ENCODE results near the gene PGLYRP3. TPM values are rescaled to one million over a fixed set of nuclear protein-coding genes. Genes with fewer than 3 reads are reported as not detected.

Gene PGLYRP3, protein sequence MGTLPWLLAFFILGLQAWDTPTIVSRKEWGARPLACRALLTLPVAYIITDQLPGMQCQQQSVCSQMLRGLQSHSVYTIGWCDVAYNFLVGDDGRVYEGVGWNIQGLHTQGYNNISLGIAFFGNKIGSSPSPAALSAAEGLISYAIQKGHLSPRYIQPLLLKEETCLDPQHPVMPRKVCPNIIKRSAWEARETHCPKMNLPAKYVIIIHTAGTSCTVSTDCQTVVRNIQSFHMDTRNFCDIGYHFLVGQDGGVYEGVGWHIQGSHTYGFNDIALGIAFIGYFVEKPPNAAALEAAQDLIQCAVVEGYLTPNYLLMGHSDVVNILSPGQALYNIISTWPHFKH
- not detected for total RNA-seq

DNA sequence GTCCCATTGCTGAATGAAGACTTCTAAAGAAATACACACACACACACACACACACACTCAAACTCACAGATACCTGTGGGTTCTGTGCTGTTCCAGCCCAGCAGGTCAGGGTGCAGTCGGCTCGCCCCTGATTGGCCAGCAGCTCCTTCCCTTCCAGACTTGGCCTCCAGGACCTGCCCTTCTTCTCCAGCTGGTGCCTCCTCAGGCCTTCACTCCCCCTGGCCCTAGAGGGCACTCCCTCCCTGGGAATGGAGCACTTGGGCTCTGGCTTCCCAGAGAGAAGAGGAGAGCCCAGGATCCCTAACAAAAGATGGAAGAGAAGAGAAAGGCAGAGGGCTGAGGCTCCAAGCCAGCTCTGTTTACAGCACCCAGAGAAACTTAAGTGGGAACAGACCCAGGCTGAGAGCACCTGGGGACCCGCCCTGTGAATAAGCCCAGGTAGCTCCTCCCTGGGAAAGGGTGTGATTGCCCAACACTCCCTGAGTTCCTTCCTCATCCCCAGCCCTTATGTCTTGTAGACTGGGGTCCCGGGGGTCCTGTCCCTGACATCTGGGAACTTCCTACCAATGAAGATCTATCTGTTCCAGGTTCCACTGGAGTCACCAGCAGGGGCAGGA lies at the start of gene PGLYRP3:
Gene PGLYRP3, minus strand, starts transcription at position 383 of the 617 bp plus-strand sequence. CDS start 2,287 bp downstream, outside the sequence.
- DNase-seq (ENCODE audit: low spot score), result no peak
- no peak for ATAC-seq

DNA sequence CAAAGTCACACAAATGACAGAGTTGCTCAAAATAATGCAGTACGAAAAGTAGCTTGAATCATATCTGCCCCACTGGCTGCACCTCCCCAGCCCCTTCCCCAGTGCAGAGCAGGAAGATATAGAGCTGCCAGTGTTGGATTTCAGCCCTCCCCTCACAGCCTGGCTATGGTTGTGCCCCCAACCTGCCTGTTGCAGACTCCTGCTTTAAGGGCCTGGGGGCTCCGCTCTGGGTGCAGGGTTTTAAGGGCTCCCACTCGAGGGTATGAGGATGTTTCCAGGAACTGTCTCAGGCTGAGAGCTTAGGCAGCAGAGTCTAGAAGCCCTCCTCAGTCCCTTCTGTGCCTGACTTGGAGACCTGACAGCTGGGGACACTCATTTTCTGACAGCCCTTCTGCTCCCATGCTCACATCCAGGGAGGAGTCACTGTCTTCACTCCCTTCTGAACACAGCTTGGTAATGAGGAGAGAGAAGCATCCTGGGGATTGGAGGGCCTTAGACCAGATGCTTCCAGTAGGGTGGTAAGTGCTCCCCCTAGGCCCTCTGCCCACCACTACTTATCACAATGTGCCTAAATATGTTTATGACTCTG lies 49.5 kb upstream of the PGLYRP3 start:
- DNase-seq (ENCODE audit: low spot score), result peak; percentile 44
- no peak for ATAC-seq

DNA sequence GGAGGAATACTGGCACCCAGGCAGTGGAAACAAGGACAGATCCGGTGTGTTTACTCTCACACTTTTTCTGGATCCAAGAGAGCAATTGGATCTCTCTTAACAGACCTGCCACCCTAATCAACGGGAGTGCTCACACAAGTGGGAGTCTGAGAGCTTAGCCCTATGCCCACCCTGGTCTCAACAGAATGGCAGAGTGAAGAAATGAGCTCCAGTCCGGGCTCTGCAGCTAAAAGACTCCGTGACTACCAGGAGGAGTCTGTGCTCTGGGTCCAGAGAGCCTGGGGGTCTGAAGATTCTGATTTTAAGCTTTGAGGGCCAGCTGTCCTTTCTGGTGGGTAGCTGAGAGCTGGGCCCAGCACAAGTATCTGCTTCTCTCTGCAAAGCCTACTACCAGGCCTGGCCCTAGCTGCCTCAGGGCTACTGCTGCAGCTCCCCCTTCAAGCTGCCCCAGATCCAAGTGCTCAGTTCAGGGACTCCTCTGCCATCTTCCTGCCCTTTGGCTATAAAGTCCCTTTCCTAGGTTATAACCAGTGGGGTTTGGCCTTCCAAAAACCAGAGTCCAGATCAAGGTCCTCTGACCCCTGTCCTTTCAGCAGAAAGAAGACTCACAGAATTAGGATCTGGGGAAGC lies 48.8 kb upstream of the PGLYRP3 start:
- DNase-seq (ENCODE audit: low spot score), result peak; percentile 36
- ATAC-seq, result no peak

DNA sequence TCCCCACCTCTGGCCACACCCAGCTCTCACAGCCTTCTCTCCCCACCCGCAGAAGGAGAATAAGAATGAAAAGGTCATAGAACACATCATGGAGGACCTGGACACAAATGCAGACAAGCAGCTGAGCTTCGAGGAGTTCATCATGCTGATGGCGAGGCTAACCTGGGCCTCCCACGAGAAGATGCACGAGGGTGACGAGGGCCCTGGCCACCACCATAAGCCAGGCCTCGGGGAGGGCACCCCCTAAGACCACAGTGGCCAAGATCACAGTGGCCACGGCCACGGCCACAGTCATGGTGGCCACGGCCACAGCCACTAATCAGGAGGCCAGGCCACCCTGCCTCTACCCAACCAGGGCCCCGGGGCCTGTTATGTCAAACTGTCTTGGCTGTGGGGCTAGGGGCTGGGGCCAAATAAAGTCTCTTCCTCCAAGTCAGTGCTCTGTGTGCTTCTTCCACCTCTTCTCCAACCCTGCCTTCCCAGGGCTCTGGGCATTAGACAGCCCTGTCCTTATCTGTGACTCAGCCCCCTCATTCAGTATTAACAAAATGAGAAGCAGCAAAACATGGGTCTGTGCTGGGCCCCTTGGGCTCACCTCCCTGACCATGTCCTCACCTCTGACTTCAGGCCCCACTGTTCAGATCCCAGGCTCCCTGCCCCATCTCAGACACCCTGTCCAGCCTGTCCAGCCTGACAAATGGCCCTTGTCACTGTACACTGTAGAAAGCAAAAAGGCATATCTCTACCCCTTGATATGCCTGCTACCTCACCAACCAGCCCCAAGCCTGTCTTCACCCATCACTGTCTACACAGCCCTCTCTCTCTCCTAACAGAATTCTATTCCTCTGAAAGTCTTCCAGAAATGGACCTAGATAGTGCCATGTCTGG lies 48.1 kb upstream of the PGLYRP3 start:
- peak; percentile 45 for DNase-seq (ENCODE audit: low spot score)
- no peak for ATAC-seq

DNA sequence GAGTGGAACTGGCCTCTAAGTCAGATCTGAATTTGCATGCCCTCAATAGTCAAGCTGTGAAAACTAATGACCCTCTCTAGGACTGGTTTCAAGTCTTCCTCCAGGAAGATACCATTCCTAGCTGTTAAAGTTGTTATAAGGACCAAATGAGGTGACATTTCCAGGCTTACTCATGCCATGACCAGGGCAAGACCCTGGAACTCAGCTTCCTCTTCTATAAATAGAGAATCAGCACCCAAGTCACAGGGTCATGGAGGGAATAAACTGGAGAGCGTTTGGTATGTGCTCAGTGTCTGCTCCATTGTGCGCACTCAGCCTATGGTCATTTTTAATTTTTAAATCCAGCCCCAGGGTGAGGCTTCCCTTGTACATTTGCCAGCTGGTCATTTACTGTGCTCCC lies 47.4 kb upstream of the PGLYRP3 start:
- no peak for ATAC-seq
- DNase-seq (ENCODE audit: low spot score), result peak; percentile 37

DNA sequence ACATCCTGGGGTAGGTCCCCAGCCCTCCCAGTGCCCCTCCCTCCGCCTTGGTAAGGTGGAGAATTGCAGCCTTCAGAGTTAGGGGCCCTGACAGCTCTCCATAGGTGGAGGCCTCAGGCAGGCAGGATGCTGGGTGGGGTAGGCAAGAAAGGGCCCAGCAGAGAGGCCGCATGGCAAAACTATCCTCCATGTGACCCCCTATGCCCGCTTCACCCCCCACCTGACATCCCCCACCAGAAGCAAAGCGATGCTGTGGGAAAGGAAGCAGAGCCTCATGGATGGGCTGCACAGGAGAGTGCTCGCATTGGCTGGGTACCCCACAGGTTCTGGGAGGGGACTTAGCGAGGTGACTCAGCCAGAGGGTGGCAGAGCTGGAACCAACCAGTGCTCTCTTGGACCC lies 46.5 kb upstream of the PGLYRP3 start:
- no peak for ATAC-seq
- peak; percentile 42 for DNase-seq (ENCODE audit: low spot score)

DNA sequence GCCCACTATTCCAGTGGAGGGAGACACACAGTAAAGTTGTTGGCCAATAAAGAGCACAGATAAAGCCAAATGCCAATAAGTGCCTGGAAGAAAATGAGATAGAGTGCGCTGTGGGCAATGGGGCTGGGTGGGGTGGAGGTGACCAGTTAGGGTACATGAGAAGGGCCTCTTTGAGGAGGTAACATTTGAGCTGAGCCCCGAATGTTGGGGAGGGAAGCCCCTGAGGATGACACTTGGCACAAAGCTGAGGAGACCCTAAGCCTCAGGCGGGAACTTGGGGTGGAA lies 45.9 kb upstream of the PGLYRP3 start:
- DNase-seq (ENCODE audit: low spot score), result no peak
- no peak for ATAC-seq

DNA sequence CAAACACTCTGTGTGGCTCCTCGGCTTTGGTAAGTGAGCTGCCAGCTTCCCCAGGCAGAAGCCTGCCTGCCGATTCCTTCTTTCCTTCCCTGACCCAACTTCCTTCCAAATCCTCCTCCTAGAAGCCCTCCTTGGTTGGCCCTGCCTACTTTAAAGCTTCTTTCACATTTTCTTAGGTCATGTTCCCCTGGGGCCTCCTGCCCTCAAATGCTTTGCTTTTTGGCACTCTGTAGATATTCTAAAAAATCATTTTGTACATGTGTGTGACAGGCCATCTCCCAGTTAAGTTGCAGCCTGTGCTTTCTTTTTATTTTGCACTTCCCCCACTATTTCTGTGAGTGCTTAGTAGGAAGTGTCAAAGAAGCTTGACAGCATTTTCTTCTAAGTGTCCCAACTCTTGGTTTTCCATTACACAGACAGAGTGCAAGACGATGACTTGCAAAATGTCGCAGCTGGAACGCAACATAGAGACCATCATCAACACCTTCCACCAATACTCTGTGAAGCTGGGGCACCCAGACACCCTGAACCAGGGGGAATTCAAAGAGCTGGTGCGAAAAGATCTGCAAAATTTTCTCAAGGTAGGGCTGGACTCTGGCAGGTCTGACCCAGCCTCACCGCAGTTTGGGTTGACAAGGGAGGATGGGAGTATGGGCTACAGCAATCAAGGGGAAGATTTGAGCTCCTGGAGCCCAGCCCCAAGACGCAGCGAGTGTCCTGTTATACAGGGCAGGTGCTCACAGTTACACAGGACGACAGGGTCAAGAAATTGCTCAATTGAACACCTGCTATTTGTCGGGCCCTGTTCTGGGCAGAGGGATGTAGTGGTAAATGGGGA lies 45.3 kb upstream of the PGLYRP3 start, which contains the start of gene S100A9:
Gene S100A9, plus strand, starts transcription at position 2 of the 838 bp plus-strand sequence. Its CDS starts 430 bp downstream, at position 432.
- ATAC-seq, result no peak
- peak; percentile 46 for DNase-seq (ENCODE audit: low spot score)

DNA sequence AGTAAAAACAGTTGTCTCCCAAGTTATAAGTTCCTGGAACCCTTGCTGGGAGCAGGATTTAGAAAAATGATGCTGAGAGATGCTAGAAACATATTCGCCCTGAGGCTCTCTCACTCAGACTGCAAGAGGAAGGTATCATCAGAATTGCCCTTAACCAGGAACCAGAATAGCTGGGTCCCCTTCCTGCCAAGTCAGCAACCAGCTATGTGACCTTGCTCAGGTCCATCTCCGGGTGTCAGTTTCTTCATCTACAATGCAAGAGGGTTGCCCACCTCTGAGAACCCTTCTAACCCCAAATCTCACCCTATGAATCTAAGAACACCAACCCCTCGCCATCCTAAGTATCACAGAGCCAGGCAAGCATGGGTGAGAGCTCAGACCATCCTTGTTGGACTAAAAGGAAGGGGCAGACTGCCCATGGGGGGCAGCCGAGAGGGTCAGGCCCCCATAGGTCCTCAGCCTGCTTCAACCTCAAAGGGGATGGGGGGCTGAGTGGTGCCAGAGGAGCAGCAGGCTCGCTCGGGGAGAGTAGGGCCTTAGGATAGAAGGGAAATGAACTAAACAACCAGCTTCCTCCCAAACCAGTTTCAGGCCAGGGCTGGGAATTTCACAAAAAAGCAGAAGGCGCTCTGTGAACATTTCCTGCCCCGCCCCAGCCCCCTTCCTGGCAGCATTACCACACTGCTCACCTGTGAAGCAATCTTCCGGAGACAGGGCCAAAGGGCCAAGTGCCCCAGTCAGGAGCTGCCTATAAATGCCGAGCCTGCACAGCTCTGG lies 44.5 kb upstream of the PGLYRP3 start:
- peak; percentile 91 for DNase-seq (ENCODE audit: low spot score)
- ATAC-seq, result peak; percentile 89

DNA sequence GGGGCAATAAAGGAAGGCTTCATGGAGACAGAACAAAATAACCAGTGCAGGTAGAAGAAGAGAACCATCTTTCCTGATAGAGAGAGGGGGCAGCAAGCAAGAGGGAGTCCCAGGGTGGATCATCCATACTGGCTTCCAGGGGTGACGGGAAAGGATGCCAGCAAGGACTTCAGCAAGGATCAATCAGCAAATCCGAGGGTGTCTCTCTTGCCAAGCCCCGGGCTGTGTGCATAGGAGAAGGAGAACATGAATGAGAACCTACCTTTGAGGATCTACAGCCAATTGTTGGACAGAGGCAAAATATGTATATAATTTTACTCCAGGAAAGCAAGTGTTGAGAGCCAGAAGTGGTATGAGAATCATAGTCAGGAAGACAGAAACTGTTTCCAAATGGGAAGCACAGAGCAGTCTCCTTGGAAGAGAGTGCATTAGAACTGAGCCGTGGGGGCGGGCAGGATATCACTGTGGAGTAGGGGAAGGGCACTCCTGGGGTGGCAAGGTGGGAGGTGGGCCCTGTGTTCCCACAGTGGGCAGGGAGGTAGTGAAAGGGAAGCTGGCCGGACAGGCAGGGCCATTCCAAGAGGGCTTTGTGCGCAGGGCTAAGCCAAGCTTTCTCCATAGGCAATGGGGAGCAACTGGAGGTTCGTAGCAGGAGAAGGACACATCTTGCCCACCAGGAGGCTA lies 43.8 kb upstream of the PGLYRP3 start:
- ATAC-seq (no peak), DNase-seq (ENCODE audit: low spot score) (peak; percentile 45)

DNA sequence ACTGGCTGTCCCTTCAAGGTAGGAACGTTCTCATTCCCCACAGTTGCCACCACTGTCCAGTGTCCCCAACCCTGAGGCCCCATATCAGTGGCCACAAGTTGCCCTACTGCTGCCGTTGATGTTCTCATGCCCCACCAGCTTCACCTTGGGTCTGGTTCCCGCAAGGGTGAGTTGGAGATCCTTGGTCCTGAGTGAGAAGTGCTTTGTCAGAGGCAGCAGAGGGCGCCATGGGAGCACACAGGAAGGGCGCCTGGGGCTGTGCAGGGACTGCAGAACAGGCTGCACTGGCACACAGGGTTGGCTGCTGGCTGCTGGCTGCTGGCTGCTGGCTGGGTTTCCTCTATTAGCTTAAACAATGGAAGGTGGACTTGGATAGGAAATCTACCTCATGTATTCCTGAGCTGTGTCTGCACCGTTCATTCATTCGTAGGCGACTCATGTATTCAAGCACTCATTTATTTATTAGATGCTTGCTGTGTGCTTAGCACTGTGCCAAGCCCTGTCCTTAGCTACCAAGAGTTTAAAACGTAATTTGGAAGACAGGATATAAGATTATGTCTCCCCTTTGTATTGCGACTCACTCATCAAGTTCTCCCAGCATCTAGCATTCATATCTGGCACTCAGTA lies 42.8 kb upstream of the PGLYRP3 start:
- peak; percentile 83 for ATAC-seq
- peak; percentile 78 for DNase-seq (ENCODE audit: low spot score)

DNA sequence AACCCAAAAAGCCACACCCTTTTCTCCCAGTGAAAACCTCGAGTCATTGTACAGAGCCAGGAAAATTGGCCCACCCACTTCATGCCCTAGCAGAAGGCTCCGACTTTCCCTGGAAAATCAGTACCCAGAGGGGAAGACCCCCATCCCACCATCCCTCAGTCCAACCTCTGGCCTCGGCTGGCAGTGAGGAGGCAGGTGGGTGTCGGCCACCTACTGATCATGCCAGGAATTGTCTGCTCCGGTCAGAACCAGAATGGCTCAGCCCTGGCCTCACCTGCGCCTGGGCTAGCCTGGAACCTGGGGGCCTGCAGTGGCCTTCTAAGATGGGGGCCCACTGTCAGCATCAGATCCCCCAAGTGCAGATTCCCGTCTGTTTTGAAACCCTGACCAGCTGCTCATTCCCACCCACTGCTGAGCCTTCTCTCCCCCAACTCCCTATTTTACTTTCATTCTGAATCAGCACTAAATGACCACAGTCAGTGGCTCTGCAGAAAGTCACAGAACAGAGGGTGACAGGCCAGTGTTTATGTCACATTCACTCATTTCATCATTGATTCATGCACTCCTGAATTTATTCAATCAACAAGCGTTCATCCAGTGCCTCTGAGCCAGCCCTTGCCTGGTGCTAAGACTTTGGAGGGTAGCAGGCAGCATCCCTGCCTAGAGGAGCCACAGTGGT lies 41.9 kb upstream of the PGLYRP3 start:
- ATAC-seq (no peak), DNase-seq (ENCODE audit: low spot score) (no peak)

DNA sequence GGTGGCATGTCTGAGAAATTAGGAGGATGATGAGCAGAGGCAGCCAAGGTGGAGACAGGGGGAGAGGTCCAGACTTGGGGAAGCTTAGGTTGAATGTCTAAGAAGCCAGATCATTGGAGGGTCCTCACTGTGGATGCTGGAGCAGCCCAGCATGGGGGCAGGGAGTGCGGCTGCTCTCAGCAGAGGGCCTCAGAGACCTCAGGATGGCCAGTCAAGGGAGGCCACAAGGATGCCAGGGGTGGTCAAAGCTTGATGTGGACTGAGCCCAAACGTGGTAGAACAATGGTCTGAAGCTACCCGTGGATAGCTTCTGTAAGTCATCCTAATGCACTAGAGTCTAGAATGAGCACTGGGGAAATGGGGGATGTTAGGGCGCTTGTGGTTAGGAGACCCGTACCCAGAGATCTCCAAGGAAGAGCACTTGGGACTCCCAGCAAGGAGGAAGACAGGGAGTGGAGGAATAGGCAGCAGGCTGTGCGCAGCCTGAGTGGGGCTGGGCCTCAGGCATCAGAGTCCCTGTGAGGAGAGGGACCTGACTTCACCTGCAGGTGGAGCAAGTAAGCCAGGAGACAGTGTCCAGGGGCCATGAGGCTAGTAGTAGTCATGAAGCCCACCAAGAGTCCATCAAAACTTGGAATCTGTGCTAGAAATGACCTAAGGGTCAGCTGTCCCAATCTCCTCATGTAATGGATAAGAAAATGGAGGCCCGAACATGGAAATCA lies 40.6 kb upstream of the PGLYRP3 start:
- ATAC-seq (no peak), DNase-seq (ENCODE audit: low spot score) (no peak)

DNA sequence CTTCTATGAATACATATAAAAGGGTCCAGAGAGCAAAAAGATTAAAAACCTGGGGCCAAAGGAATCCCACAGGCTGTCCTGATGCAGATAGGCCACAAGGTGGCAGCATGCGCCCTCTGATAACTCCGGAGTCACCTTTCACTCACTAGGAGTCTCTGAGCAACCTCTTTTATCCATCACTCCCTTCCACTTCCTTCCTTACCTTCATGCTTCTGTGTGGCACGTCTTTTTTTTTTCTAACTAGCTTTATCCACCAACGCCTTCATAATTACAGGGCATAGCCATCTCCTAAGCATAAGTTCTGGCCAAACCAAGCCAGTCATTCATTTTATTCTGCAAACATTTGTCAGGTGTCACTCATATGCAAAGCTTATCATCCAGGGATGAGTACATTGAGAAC lies 39.8 kb upstream of the PGLYRP3 start:
- ATAC-seq, result peak; percentile 89
- DNase-seq (ENCODE audit: low spot score), result peak; percentile 66

DNA sequence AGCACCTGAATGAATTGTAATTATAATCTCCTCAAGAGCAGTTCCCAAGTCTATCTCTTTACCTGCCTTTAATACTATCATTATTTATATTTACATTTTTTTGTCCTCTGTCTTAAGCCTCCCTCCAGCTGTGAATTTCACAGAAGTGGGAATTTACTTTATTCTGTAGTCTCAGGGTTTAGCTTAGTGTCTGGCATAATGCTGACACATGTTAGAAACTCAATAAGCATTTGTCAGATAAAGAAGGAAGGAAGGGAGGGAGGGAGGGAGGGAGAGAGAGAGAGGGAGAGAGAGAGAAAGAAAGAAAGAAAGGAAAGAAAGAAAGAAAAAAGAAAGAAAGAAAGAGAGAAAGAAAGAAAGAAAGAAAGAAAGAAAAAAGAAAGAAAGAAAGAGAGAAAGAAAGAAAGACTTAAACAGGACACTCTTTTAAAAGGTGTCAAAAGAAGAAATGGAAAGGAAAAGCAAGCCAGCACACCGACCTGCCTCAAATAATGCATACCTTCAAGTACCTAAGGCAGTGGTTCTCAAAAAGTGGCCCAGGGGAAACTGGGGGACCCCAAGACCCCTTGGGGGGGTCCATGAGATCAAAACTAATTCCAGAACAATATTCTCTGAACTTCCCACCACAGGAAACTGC lies 37.7 kb upstream of the PGLYRP3 start:
- DNase-seq (ENCODE audit: low spot score), result peak; percentile 5
- no peak for ATAC-seq
